Amniotic epithelial cell (primary cell): ENCODE data around the gene HSBP1L1.

Source experiments
- DNase-seq: peaks from one replicate; pipeline ENCODE4 v3.0.0-alpha.2; 2010; ENCODE audit warnings: low read depth

The HSBP1L1 gene

GRCh38 chr18:79964330-79965118 lies at the start of gene HSBP1L1:
Gene HSBP1L1, plus strand, starts transcription at chr18:79964643. Its CDS starts 93 bp downstream, at chr18:79964736.
- DNase-seq = no peak

- DNase-seq = no peak
Measured at GRCh38 chr18:79915161-79916127, 49.0 kb upstream of the HSBP1L1 start.

DNA sequence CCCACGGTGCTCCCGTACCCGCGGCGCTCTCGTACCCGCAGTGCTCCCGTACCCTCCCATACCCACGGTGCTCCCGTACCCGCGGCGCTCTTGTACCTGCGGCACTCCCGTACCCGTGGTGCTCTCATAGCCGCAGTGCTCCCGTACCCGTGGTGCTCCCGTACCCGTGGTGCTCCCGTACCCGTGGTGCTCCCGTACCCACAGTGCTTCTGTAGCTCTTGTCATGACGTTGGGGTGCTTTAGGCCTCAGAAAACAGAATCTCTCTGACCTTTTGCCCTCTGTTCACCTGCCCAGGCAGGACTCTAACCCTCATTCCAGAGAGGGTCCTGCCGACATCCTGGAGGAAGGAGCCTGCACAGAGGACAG lies 48.3 kb upstream of the HSBP1L1 start:
- no peak for DNase-seq

- no peak for DNase-seq
Measured at GRCh38 chr18:79916546-79917168, 47.8 kb upstream of the HSBP1L1 start.

DNA sequence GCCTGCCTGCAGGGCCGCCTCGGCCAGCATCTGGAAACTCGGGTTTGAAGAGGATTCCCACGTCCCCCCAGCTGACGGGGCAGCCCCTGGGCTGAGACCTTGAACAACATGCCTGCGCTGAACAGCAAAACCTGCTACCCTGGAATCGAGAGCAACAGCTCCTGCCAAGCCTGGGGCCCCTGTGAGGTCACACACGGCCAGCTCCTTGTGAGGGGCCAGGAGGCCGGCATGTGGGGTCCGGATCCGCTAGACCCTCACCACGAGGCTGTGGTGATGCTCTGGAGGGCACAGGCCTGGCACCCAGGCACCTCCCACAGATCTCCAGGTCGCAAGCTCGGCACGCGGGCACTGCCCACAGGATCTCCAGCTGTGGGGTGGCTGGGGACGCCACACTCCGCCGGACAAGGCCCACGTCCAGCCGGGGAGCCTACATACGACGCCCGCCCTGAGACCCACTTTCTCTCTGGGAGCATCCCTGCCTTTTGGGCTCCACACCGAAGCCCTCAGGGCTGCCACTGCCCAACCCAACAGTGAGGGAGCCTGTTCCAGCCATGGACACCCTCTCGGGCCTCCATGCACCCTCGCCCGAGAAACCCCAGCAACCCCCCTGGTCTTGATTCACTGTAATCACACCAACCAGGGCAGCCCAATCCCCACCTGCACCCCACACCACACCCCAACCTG lies 47.1 kb upstream of the HSBP1L1 start:
- DNase-seq = no peak

DNA sequence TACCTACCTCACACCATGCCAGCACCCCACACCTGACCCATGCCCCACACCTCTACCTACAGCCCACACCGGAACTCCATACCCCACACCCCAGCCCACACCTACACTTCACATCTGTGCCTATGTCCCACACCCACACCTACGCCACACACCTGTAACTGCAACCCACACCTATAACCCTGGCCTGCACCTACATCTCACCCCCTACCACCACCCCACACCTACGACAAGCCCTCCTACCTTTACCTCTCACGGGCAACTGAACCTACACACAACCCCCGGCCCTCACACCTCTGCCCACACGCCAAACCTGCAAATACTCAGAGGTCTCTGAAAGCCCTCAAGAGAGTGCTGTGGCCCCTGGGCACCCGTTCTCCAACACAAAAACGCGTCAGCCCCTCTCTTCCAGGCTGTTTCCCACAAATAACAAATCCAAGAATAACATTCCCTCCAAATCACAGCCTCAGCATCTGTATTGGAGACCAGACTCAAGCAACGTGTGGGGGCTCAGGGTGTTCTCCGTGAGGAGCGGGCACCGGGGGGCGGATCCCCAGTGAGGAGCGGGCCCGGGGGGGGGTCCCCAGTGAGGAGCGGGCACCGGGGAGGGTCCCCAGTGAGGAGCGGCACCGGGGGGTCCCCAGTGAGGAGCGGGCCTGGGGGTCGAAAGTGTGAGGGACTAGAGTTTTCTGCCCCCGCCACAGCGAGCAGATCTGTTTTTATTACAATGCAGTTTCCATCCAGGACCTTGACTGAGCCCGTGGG lies 46.4 kb upstream of the HSBP1L1 start:
- no peak for DNase-seq

GRCh38 chr18:79918615-79919011 lies 45.8 kb upstream of the HSBP1L1 start:
- no peak for DNase-seq

DNA sequence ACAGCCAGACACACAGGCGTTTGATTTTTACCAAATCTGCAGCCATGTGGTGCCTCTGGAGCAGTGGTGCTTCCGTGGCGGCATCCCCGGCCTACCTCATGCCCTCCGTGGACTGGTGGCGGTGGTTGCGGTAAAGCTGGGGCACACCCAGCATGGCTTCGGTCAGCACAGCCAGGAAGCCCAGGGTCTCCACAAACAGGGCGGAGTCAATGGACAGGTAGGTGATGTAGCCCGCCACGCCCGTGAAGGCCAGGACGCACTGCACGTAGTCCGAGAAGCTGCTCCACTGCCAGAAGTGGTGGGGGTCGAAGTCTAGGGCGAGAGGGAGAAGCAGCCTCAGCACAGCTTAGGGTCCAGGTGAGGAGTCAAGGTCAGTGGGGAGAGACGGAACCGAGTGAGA lies 45.4 kb upstream of the HSBP1L1 start:
- no peak for DNase-seq

- no peak for DNase-seq
Measured at GRCh38 chr18:79921984-79922965, 42.2 kb upstream of the HSBP1L1 start.

- DNase-seq = no peak
Measured at GRCh38 chr18:79922971-79923411, 41.5 kb upstream of the HSBP1L1 start.

- DNase-seq = no peak
Measured at GRCh38 chr18:79923896-79924585, 40.4 kb upstream of the HSBP1L1 start.

GRCh38 chr18:79924814-79925731 lies 39.4 kb upstream of the HSBP1L1 start:
- DNase-seq = no peak

DNA sequence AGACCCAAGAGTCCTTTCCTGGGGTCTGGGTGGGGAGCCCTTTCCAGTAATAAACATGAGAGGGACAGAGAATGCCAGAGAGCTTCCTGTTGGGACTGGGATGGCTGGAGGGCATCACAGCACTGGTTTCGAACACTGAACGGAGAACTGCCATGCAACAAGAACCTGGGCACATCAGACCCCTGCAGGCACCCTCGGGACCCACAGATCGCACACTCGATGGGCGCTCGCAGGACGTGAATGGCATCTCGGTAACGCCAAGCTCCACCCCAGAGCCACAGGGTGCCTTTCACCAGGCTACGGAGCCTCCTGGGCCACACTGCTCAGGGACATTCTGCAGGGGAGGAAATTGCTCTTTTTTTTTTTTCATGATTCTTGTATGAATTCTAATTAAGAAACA lies 38.1 kb upstream of the HSBP1L1 start:
- DNase-seq = no peak

DNA sequence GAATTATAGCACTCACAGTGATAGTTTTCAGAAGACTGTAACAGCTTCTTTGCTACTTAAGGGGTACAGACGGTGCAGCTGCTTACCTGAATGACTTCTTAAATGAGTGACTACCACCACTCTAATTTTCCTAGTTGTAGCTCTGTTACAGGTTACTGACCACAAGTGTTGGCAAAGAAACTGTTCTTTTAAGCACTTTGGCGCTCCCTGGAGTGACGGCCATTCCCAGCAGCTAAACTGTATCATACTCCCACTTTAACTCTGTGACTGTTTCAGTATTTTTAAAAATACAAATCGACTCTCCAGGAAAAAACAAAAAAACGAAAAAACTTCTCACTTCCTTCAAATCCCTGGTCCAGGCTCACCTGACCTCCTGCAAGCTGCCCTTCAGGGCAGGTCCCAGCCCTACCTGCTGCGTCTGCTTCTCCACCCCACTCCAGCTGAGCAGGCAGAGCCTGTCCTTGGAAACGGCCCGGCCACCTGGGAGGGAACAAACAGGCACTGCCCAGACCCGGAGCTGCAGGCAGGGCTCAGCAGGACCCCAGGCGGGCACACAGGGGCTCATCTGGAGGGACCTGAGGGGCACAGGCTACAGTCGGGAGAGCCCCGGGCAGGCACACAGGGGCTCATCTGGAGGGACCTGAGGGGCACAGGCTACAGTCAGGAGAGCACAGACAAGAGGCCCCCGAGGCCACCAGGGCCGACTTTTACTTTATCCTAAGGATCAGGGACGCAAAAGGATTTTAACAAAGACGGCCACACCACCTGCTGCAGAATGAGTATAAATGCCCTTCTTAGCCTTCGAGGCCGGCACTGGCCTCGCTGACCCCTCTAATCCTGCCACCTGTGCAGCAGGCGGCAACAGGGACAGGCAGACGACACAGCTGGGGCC lies 37.5 kb upstream of the HSBP1L1 start:
- DNase-seq = no peak

- no peak for DNase-seq
Measured at GRCh38 chr18:79927607-79928562, 36.6 kb upstream of the HSBP1L1 start.

GRCh38 chr18:79928563-79928960 lies 35.9 kb upstream of the HSBP1L1 start:
- DNase-seq = no peak
